ENCODE data around the gene TCF19. TPM values are rescaled to one million over a fixed set of nuclear protein-coding genes. Genes with fewer than 3 reads are reported as not detected.

Gene TCF19
- total RNA-seq, 2 donors from 2014 or later = 8.8 to 39.6 TPM

DNA sequence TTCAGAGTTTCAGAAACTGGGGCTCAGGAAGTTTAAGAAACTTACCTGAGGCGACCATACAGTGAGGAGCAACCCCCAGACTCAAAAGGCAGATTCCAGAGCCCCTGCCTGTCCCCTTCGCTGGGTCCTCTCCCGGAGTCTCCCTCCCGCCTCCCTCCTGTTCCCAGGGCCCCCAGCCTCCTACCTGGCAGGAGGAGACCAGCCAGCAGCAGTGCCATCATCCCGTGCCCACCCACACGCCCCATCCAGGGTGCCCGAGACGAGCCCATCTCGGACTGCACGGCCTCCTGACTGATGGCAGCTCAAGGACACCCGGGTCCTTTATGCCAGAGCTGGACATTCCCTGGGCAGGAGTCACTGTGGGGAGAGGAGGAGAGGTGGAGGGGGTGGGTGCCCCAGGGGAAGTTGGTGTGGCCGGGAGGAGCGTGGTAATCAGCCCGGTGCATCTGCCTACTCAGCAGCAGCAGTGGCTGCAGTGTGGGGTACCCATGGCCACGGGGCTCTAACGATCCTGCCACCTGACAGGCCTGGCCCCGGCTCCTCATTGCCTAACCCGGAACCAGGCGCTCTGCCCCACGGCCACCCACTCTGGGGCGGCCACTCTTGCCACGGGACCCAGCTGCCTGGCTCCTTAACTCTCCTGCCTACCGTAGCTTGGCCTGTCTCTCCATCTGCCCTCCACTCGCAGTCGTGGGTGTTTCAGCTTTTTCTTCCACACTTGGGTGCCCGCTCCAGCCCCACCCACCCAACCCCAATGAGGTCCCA, 38.1 kb upstream of the TCF19 start, which contains the start of gene CDSN:
TSS of gene CDSN (minus strand) at position 296 of the 765 bp plus-strand sequence. CDS start at position 269, 27 bp downstream.
- no peak for TF ChIP-seq CTCF (IDR thresholded peaks at IDR 0.05)
- H3K27ac ChIP-seq = no peak within 1 kb of the TSS
- no peaks in the 10 kb centered on the region for H3K9me3 ChIP-seq
- intact Hi-C loops (cut with DNase I) = no loop called here
- no peak for DNase-seq
- H3K36me3 ChIP-seq = no peaks in the 10 kb centered on the region
- no peak within 1 kb of the TSS for H3K4me3 ChIP-seq
- H3K9ac ChIP-seq (ENCODE audit: low read depth in 2 of 2, low read length in 2 of 2) = no peak within 1 kb of the TSS
- peaks cover under 1% of the 10 kb centered on the region for H3K4me1 ChIP-seq
- H3K27me3 ChIP-seq = no peaks in the 10 kb centered on the region

- Histone ChIP-seq H3K27ac (no peak overlapping the region), H3K9ac (ENCODE audit: low read depth in 2 of 2, low read length in 2 of 2) (no peak overlapping the region), H3K4me1 (no peaks in the 10 kb centered on the region), H3K36me3 (no peaks in the 10 kb centered on the region), H3K4me3 (no peak overlapping the region), H3K27me3 (no peaks in the 10 kb centered on the region), H3K9me3 (no peaks in the 10 kb centered on the region)
- intact Hi-C loops (cut with DNase I) = no loop called here
- TF ChIP-seq CTCF (IDR thresholded peaks at IDR 0.05) = no peak
- DNase-seq = no peak
These were observed 37.1 kb upstream of the TCF19 start for GRCh38 chr6:31121131-31121790.

DNA sequence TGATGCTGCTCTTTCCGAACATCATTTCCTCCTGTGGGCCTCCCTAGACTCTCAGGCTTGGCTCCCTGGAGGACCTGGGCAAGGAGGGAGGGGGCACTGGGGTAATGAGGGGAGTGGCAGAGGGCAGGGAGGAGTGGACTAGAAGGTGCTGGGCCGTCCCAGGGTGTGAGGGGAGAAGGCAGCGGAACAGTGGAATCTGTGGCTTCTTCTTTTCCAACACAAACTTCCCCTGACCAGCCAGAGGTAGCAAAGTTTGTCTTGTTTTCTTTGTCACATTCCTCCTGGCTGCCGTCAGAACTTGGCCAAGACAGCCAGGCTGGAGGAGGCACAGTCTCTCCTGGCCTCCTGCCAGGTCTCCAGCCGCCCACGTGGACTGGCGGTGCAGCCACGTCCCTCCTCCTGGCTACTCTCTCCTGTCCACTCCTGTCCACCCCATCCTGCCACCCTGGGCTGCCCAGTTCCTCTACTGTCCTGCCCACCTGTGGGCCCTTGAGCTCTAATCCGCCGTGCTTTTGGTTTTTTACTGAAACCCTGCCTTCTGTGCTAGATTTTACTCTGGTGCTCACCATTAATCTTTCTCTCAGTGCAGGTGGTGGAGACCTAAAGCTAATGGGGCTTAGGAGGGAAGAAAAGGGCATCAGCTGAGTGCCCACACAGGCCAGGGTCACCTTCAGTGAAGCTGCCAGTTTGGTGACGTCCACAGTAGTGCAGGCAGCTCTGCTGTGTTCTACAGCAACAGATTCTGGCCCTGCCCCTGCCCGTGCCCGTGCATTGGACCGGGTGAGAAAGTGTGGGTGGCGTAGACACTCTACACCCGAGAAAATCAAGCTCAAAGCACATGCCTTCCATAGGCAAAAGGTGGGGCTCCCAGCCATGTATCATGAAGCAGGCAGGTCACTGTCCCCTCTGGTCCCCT, 35.3 kb upstream of the TCF19 start:
- H3K27ac ChIP-seq = no peak overlapping the region
- intact Hi-C loops (cut with DNase I) = no loop called here
- DNase-seq = peak; percentile 41
- no peaks in the 10 kb centered on the region for H3K27me3 ChIP-seq
- TF ChIP-seq CTCF (IDR thresholded peaks at IDR 0.05) = no peak
- peak overlapping the region in 1 of 2 donors; percentile 19 for H3K9ac ChIP-seq (ENCODE audit: low read depth in 2 of 2, low read length in 2 of 2)
- no peaks in the 10 kb centered on the region for H3K9me3 ChIP-seq
- no peak overlapping the region for H3K4me3 ChIP-seq
- no peaks in the 10 kb centered on the region for H3K36me3 ChIP-seq
- no peaks in the 10 kb centered on the region for H3K4me1 ChIP-seq

GRCh38 chr6:31125162-31125561, 33.2 kb upstream of the TCF19 start:
- intact Hi-C loops (cut with DNase I) = no loop called here
- H3K4me1 ChIP-seq = no peaks in the 10 kb centered on the region
- TF ChIP-seq CTCF (IDR thresholded peaks at IDR 0.05) = no peak
- H3K4me3 ChIP-seq = no peak overlapping the region
- H3K27ac ChIP-seq = no peak overlapping the region
- no peaks in the 10 kb centered on the region for H3K27me3 ChIP-seq
- H3K9me3 ChIP-seq = no peaks in the 10 kb centered on the region
- no peak for DNase-seq
- H3K9ac ChIP-seq (ENCODE audit: low read depth in 2 of 2, low read length in 2 of 2) = no peak overlapping the region
- H3K36me3 ChIP-seq = no peaks in the 10 kb centered on the region
